GM12878 (cell line): Measurements from ENCODE around the gene SEC11C. TPM values are rescaled to one million over a fixed set of nuclear protein-coding genes. Genes with fewer than 3 reads are reported as not detected.

Experiments
- ATAC-seq: fragments of 200-7000 bp; cut with Tn5 transposase; 3 replicates; pipeline ENCODE4 v1.9.1; 2020; ENCODE audit warnings: mild to moderate bottlenecking, moderate library complexity
- BruUV-seq: library from RNA; stranded (reverse); fragments of 400-500 nt; replicated peaks from 2 replicates; lab custom pipeline; 2021; lab: Mats Ljungman, UMichigan
- CTCF ChIA-PET: fragments of 300-600 bp; sonication (Branson Sonifier 250); formaldehyde crosslinking; extraction: SDS; loops from one replicate; lab custom pipeline; 2021; ENCODE audit warnings: inconsistent platforms; lab: Yijun Ruan, JAX
- POLR2A ChIA-PET: fragments of 350-600 bp; formaldehyde crosslinking; extraction: SDS; loops from one replicate; lab custom pipeline; 2021; ENCODE audit warnings: inconsistent platforms; lab: Charles Lee
- RAD21 ChIA-PET: fragments of 300-600 bp; sonication (Branson Sonifier 250); formaldehyde crosslinking; loops from one replicate; lab custom pipeline; 2023; ENCODE audit warnings: antibody characterized with exemption; ENCODE audit not compliant: unreplicated experiment; lab: Charles Lee
- SMC1A ChIA-PET: fragments of 300-600 bp; sonication (Branson Sonifier 250); formaldehyde crosslinking; loops from one replicate; lab custom pipeline; 2023; ENCODE audit not compliant: unreplicated experiment, uncharacterized antibody; lab: Charles Lee
- DNase-seq: peaks from one replicate; pipeline ENCODE4 v3.0.0-alpha.2; 2011; ENCODE audit warnings: low read depth, low spot score
- FAIRE-seq: peaks from 3 replicates; lab custom pipeline; 2011; peaks lifted over from hg19 to GRCh38; lab: Jason Lieb, UNC
- H2AFZ ChIP-seq: 2 replicates; pipeline ENCODE4 v1.6.0; 2011; ENCODE audit warnings: low read depth, low read length, control low read depth; ENCODE audit not compliant: control insufficient read depth
- H3K27ac ChIP-seq: 2 replicates; pipeline ENCODE4 v1.5.1; 2011; ENCODE audit warnings: control low read depth; ENCODE audit not compliant: control insufficient read depth, insufficient read depth
- H3K27me3 ChIP-seq, 2 experiments: replicated peaks in 1 of 2; 2 replicates each; pipeline versions ENCODE4 v1.6.0 to v1.6.1; 2011; ENCODE audit warnings: low read length in 1 of 2; ENCODE audit not compliant: control insufficient read depth in 2 of 2, insufficient read depth in 2 of 2
- H3K36me3 ChIP-seq, 2 experiments: 2 replicates each; pipeline ENCODE4 v1.5.1; 2011; ENCODE audit warnings: low read length in 1 of 2; ENCODE audit not compliant: control insufficient read depth in 2 of 2, insufficient read depth in 2 of 2
- H3K4me1 ChIP-seq: 2 replicates; pipeline ENCODE4 v1.6.1; 2011; ENCODE audit warnings: mild to moderate bottlenecking, low read length, moderate library complexity, mixed read lengths; ENCODE audit not compliant: control insufficient read depth, insufficient read depth
- H3K4me2 ChIP-seq: 2 replicates; pipeline ENCODE4 v1.6.0; 2011; ENCODE audit warnings: control low read depth; ENCODE audit not compliant: control insufficient read depth, insufficient read depth
- H3K4me3 ChIP-seq: fragments of 200-600 bp; sonication (generic); 2 replicates; pipeline ENCODE4 v1.5.1; 2016
- H3K79me2 ChIP-seq: 2 replicates; pipeline ENCODE4 v1.6.0; 2011; ENCODE audit warnings: low read length; ENCODE audit not compliant: control insufficient read depth, insufficient read depth
- H3K9ac ChIP-seq: 2 replicates; pipeline ENCODE4 v1.8.0; 2011; ENCODE audit warnings: low read length, control low read depth, mixed read lengths; ENCODE audit not compliant: control insufficient read depth, insufficient read depth
- H3K9me3 ChIP-seq: replicated peaks from 3 replicates; pipeline ENCODE4 v1.5.1; 2011; ENCODE audit warnings: mild to moderate bottlenecking, low read length; ENCODE audit not compliant: control insufficient read depth, insufficient read depth
- H4K20me1 ChIP-seq: 2 replicates; pipeline ENCODE4 v1.6.0; 2011; ENCODE audit not compliant: control insufficient read depth, insufficient read depth
- BCLAF1 ChIP-seq: fragments of 450-650 bp; IDR thresholded peaks from 2 replicates; pipeline ENCODE4 v1.6.1; 2017; ENCODE audit warnings: antibody characterized with exemption, mild to moderate bottlenecking, moderate library complexity
- BMI1 ChIP-seq: fragments of 450-650 bp; IDR thresholded peaks from 2 replicates; pipeline ENCODE4 v1.6.1; 2016; ENCODE audit warnings: mild to moderate bottlenecking, moderate library complexity, borderline replicate concordance
- CEBPZ ChIP-seq: fragments of 150-350 bp; IDR thresholded peaks from 2 replicates; pipeline ENCODE4 v1.6.1; 2016; ENCODE audit warnings: low read depth, low read length
- KLF5 ChIP-seq: fragments of 450-650 bp; IDR thresholded peaks from 2 replicates; pipeline ENCODE4 v1.6.1; 2014; ENCODE audit warnings: mild to moderate bottlenecking; ENCODE audit not compliant: partially characterized antibody
- MEF2A ChIP-seq: IDR thresholded peaks from 2 replicates; pipeline ENCODE4 v1.6.1; 2011; ENCODE audit warnings: low read depth, mild to moderate bottlenecking, low read length, moderate library complexity; ENCODE audit not compliant: insufficient read depth
- MYB ChIP-seq: fragments of 150-350 bp; IDR thresholded peaks from 2 replicates; pipeline ENCODE4 v1.6.1; 2014; ENCODE audit warnings: mild to moderate bottlenecking, low read depth, low read length, borderline replicate concordance
- PAX5 ChIP-seq: IDR thresholded peaks from 2 replicates; pipeline ENCODE4 v1.6.1; 2011; ENCODE audit warnings: low read depth, low read length, borderline replicate concordance
- SPI1 ChIP-seq: IDR thresholded peaks from 2 replicates; pipeline ENCODE4 v1.6.1; 2011; ENCODE audit warnings: low read depth, mild to moderate bottlenecking, low read length, moderate library complexity, borderline replicate concordance; ENCODE audit not compliant: insufficient read depth
- WRNIP1 ChIP-seq: IDR thresholded peaks from 2 replicates; pipeline ENCODE4 v1.6.1; 2011; ENCODE audit warnings: low read depth, low read length, improper control_type of control experiment, borderline replicate concordance
- WGBS: methylation state at CpG from one replicate; pipeline ENCODE4 v1.1.6; 2016; ENCODE audit warnings: low lambda C conversion rate; ENCODE audit not compliant: insufficient replicate concordance, insufficient coverage; ENCODE audit errors: missing lambda C conversion rate; 5-methylcytosine and 5-hydroxymethylcytosine counted together
- in situ Hi-C: fragments of 300-500 bp; cut with MboI; formaldehyde crosslinking; loops from 9 replicates; pipeline ENCODE4 v1.14.3; 2018; ENCODE audit warnings: mixed read lengths
- intact Hi-C: fragments of 100-400 bp; cut with micrococcal nuclease; formaldehyde crosslinking; loops from one replicate; pipeline ENCODE4 v1.14.2; 2022; ENCODE audit not compliant: unreplicated experiment
- polyA plus RNA-seq, 11 experiments: library from polyadenylated mRNA; depleted of rRNA in 4 of 11; unstranded in 6 of 11; stranded (reverse) in 5 of 11; fragments of >200 nt; fragmentation: Nextera tagmentation in 4 of 11; fragmentation: Illumina TruSeq in 1 of 11; extraction: Ambion mirVana in 4 of 11; extraction: Trizol in 1 of 11; gene quantifications; 1 replicate in 1 of 11; 2 replicates in 10 of 11; pipeline versions ENCODE4 v1.2.1 to v1.2.3, GENCODE V29; 2011 to 2016; ENCODE audit warnings: inconsistent platforms in 2 of 11, missing spikeins in 2 of 11, low read depth in 1 of 11
- total RNA-seq, 4 experiments: library from RNA; depleted of rRNA in 3 of 4; stranded (reverse); fragments of >200 nt in 3 of 4; fragmentation: Illumina TruSeq in 1 of 4; extraction: Trizol in 1 of 4; gene quantifications; 2 replicates each; pipeline versions ENCODE4 v1.2.1 to v1.2.3, GENCODE V29; 2013 to 2021
- TF ChIP-seq, protein P1 (sequence below): IDR thresholded peaks from 2 replicates; pipeline ENCODE4 v1.6.1; 2012; ENCODE audit warnings: low read depth, low read length, improper control_type of control experiment
- TF ChIP-seq, protein P2 (sequence below): fragments of 450-650 bp; IDR thresholded peaks from 2 replicates; pipeline ENCODE4 v1.6.1; 2016; ENCODE audit warnings: mild to moderate bottlenecking, moderate library complexity, borderline replicate concordance

Gene SEC11C
- total and polyA plus RNA-seq, 10 of the 15 experiments (the other 5 are each of a cell fraction or from before 2014, with no cell fraction given): 124 to 649 (median 211) TPM

DNA sequence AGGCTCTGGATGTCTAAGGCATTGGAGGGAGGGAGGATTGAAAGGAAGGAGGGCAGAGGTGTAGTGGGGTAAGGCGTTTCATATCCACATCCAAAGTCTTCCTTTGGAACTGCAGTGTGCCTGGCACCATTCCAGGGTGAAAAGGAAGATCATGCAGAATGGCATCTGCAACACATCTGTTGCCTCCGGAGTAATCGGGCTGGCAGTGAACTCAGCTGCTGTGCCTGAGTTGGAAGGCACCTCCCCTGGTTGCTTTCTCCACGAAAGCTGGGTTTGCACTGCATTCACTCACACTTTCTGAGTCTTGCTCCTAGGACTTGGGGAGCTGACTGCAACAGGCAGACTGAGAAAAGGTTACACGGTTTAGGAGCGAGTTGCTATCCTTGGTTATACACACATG, 30.3 kb upstream of the SEC11C start:
- Histone ChIP-seq H3K4me2 (no peak overlapping the region), H3K27me3 (peaks cover 3% of the 10 kb centered on the region in 2 experiments; a peak in 2 of 4 replicates), H4K20me1 (no peaks in the 10 kb centered on the region), H3K9ac (no peak overlapping the region), H3K36me3 (no peaks in the 10 kb centered on the region), H3K27ac (no peak overlapping the region), H2AFZ (no peak overlapping the region), H3K4me1 (no peaks in the 10 kb centered on the region), H3K4me3 (no peak overlapping the region), H3K9me3 (no peaks in the 10 kb centered on the region), H3K79me2 (no peaks in the 10 kb centered on the region)
- SMC1A ChIA-PET: no interaction called here
- POLR2A ChIA-PET: no interaction called here
- intact Hi-C loops (no loop called here), in situ Hi-C loops (no loop called here)
- WGBS: 61% methylated on average over 6 of the region's 6 CpGs
- no peak for TF ChIP-seq PAX5
- TF ChIP-seq, protein P1, sequence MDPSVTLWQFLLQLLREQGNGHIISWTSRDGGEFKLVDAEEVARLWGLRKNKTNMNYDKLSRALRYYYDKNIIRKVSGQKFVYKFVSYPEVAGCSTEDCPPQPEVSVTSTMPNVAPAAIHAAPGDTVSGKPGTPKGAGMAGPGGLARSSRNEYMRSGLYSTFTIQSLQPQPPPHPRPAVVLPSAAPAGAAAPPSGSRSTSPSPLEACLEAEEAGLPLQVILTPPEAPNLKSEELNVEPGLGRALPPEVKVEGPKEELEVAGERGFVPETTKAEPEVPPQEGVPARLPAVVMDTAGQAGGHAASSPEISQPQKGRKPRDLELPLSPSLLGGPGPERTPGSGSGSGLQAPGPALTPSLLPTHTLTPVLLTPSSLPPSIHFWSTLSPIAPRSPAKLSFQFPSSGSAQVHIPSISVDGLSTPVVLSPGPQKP: no peak
- no peak for TF ChIP-seq SPI1
- no peak for TF ChIP-seq MYB
- TF ChIP-seq WRNIP1: no peak
- TF ChIP-seq KLF5: no peak
- TF ChIP-seq, protein P2, sequence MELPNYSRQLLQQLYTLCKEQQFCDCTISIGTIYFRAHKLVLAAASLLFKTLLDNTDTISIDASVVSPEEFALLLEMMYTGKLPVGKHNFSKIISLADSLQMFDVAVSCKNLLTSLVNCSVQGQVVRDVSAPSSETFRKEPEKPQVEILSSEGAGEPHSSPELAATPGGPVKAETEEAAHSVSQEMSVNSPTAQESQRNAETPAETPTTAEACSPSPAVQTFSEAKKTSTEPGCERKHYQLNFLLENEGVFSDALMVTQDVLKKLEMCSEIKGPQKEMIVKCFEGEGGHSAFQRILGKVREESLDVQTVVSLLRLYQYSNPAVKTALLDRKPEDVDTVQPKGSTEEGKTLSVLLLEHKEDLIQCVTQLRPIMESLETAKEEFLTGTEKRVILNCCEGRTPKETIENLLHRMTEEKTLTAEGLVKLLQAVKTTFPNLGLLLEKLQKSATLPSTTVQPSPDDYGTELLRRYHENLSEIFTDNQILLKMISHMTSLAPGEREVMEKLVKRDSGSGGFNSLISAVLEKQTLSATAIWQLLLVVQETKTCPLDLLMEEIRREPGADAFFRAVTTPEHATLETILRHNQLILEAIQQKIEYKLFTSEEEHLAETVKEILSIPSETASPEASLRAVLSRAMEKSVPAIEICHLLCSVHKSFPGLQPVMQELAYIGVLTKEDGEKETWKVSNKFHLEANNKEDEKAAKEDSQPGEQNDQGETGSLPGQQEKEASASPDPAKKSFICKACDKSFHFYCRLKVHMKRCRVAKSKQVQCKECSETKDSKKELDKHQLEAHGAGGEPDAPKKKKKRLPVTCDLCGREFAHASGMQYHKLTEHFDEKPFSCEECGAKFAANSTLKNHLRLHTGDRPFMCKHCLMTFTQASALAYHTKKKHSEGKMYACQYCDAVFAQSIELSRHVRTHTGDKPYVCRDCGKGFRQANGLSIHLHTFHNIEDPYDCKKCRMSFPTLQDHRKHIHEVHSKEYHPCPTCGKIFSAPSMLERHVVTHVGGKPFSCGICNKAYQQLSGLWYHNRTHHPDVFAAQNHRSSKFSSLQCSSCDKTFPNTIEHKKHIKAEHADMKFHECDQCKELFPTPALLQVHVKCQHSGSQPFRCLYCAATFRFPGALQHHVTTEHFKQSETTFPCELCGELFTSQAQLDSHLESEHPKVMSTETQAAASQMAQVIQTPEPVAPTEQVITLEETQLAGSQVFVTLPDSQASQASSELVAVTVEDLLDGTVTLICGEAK: no peak
- no peak for TF ChIP-seq BMI1
- TF ChIP-seq CEBPZ: no peak
- TF ChIP-seq MEF2A: no peak
- no peak for TF ChIP-seq BCLAF1
- CTCF ChIA-PET: no interaction called here
- FAIRE-seq (no peak), ATAC-seq (no peak), DNase-seq (no peak)
- RAD21 ChIA-PET: no interaction called here
- BruUV-seq: no TSS peak
